KMS-11 (cell line): ENCODE results near the gene SSH3.

Source experiments
- H2AFZ ChIP-seq: fragments of 200-600 bp; sonication (generic); 2 replicates; pipeline ENCODE4 v1.6.1; 2016; ENCODE audit warnings: antibody characterized with exemption, mixed run types, low read depth
- H3K27ac ChIP-seq: fragments of 200-600 bp; sonication (generic); 2 replicates; pipeline ENCODE4 v1.6.1; 2016; ENCODE audit warnings: mild to moderate bottlenecking, mixed run types
- H3K27me3 ChIP-seq: fragments of 200-600 bp; sonication (generic); 2 replicates; pipeline ENCODE4 v1.6.1; 2017; ENCODE audit warnings: mild to moderate bottlenecking, low read depth, mixed run types, moderate library complexity; ENCODE audit not compliant: insufficient read depth
- H3K36me3 ChIP-seq: fragments of 200-600 bp; sonication (generic); 2 replicates; pipeline ENCODE4 v1.6.1; 2017; ENCODE audit warnings: mild to moderate bottlenecking, mixed run types; ENCODE audit not compliant: insufficient read depth
- H3K4me1 ChIP-seq: fragments of 200-600 bp; sonication (generic); 2 replicates; pipeline ENCODE4 v1.6.1; 2016; ENCODE audit warnings: mild to moderate bottlenecking, low read depth, mixed run types; ENCODE audit not compliant: poor library complexity, severe bottlenecking
- H3K4me2 ChIP-seq: fragments of 200-600 bp; sonication (generic); 2 replicates; pipeline ENCODE4 v1.7.0; 2016; ENCODE audit warnings: mild to moderate bottlenecking, mixed run types
- H3K4me3 ChIP-seq: fragments of 200-600 bp; sonication (generic); IDR thresholded peaks from 2 replicates; pipeline ENCODE4 v1.6.1; 2017; ENCODE audit warnings: low read depth, low read length, mixed read lengths; ENCODE audit not compliant: insufficient read depth
- H3K79me2 ChIP-seq: fragments of 200-600 bp; sonication (generic); 2 replicates; pipeline ENCODE4 v1.6.1; 2016; ENCODE audit warnings: low read depth, mixed run types; ENCODE audit not compliant: insufficient read depth
- H3K9ac ChIP-seq: fragments of 200-600 bp; sonication (generic); 2 replicates; pipeline ENCODE4 v1.6.1; 2016; ENCODE audit warnings: mild to moderate bottlenecking, mixed run types
- H4K20me1 ChIP-seq: fragments of 200-600 bp; sonication (generic); 2 replicates; pipeline ENCODE4 v1.6.1; 2016; ENCODE audit warnings: mild to moderate bottlenecking, mixed run types; ENCODE audit not compliant: insufficient read depth
- CTCF ChIP-seq: fragments of 200-600 bp; sonication (generic); conservative IDR thresholded peaks from 2 replicates; pipeline ENCODE4 v1.6.1; 2017; ENCODE audit warnings: low read depth, mild to moderate bottlenecking, antibody characterized with exemption, low read length, moderate library complexity, mixed read lengths

SSH3 gene

DNA sequence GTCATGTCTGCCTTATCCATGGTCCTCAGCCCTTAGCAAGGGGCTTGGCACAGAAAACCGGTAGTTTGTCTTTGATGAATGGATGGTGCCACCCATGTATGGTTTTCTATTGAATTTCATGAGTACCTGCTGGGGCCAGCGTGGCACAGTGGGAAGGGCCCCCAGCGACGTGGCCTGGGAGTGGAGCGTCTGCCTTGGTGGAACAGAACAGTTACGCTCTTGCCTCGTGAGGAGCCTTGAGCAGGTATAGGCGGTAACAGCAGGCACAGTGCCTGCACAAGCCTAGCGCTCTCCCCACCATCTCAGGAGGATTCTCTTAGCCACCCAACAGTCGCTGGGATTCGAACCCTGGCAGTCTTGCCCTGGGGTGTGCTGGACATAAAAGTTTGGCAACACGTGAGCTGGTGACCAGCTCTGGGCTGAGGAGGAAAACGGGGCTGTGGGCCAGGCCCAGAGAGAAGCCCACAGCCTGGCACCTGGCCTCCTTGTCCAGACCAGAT lies 3.0 kb upstream of the SSH3 start:
- no peaks in the 10 kb centered on the region for H3K4me1 ChIP-seq
- TF ChIP-seq CTCF = no peak
- no peak overlapping the region for H2AFZ ChIP-seq
- no peaks in the 10 kb centered on the region for H3K27me3 ChIP-seq
- H3K79me2 ChIP-seq = no peaks in the 10 kb centered on the region
- H3K27ac ChIP-seq = no peak overlapping the region
- H3K9ac ChIP-seq = no peak overlapping the region
- 0 out of 2 replicates have a peak, but pooled peaks cover 3% of the 10 kb centered on the region for H3K36me3 ChIP-seq
- no peaks in the 10 kb centered on the region for H4K20me1 ChIP-seq
- no peak overlapping the region for H3K4me3 ChIP-seq
- no peak overlapping the region for H3K4me2 ChIP-seq

DNA sequence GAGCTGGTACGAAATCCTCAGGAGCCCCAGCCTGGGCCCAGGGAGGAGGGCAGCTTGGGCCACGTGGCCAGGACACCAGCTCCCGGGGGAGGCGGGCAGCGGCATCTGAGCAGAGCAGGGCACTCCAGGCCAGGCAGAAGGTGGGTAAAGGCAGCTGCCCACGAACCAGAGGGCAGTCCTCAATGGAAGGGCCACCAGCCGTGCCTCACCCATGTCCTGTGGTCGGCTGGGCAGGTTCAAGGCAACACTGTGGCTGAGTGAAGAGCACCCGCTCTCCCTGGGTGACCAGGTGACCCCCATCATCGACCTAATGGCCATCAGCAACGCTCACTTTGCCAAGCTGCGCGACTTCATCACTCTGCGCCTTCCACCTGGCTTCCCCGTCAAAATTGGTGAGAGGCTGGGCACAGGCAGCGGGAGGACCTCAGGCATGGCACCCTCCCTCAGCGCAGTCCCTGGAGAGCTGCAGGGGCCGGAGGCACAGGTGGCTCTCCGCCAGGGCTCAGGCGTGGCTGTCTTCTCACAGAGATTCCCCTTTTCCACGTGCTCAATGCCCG lies 2.5 kb upstream of the SSH3 start:
- no peaks in the 10 kb centered on the region for H3K27me3 ChIP-seq
- H3K4me2 ChIP-seq = no peak overlapping the region
- H3K27ac ChIP-seq = no peak overlapping the region
- no peak overlapping the region for H3K9ac ChIP-seq
- H2AFZ ChIP-seq = no peak overlapping the region
- no peak for TF ChIP-seq CTCF
- no peaks in the 10 kb centered on the region for H4K20me1 ChIP-seq
- H3K36me3 ChIP-seq = 0 out of 2 replicates have a peak, but pooled peaks cover 3% of the 10 kb centered on the region
- H3K4me3 ChIP-seq = no peak overlapping the region
- H3K4me1 ChIP-seq = no peaks in the 10 kb centered on the region
- H3K79me2 ChIP-seq = no peaks in the 10 kb centered on the region

- Histone ChIP-seq H3K4me1 (no peaks in the 10 kb centered on the region), H3K4me3 (no peak overlapping the region), H3K79me2 (no peaks in the 10 kb centered on the region), H3K27ac (no peak overlapping the region), H4K20me1 (no peaks in the 10 kb centered on the region), H3K36me3 (no peaks in the 10 kb centered on the region), H2AFZ (no peak overlapping the region), H3K4me2 (no peak overlapping the region), H3K27me3 (no peaks in the 10 kb centered on the region), H3K9ac (no peak overlapping the region)
- no peak for TF ChIP-seq CTCF
Measured at GRCh38 chr11:67301313-67301921, 1.9 kb upstream of the SSH3 start.

DNA sequence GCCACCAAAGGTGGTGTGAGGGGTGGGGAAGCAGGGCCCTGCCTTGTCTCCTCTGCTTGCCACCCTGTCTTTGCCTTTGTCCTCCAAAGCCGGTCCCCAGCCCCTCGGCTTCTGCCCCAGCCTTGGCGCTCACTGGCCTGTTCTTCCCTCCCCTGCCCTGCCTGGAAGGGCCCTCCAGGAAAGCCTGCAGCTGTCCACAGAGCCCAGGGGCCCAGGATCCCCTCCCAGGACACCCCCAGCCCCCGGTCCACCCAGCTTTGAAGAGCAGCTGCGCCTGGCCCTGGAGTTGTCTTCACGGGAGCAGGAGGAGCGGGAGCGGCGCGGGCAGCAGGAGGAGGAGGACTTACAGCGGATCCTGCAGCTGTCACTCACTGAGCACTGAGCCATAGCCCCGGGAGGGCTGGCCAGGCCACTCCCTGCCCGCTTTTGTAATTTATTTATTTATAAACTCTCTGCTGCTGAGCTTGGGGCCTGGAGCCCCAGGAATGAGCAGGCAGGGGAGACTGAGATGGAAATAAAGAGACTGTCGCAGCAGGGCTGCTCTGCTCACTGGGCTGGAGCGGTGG lies 1.3 kb upstream of the SSH3 start:
- no peak overlapping the region for H2AFZ ChIP-seq
- no peaks in the 10 kb centered on the region for H3K27me3 ChIP-seq
- no peak overlapping the region for H3K4me2 ChIP-seq
- no peaks in the 10 kb centered on the region for H4K20me1 ChIP-seq
- no peak for TF ChIP-seq CTCF
- no peak overlapping the region for H3K4me3 ChIP-seq
- H3K27ac ChIP-seq = no peak overlapping the region
- H3K79me2 ChIP-seq = no peaks in the 10 kb centered on the region
- no peaks in the 10 kb centered on the region for H3K4me1 ChIP-seq
- H3K9ac ChIP-seq = no peak overlapping the region
- no peaks in the 10 kb centered on the region for H3K36me3 ChIP-seq
